GM12801 (cell line): ENCODE measurements around the gene DPP10.

ENCODE experiments used
- CTCF ChIP-seq: IDR thresholded peaks from one replicate; pipeline ENCODE4 v1.5.1; 2011; ENCODE audit warnings: control low read depth; ENCODE audit not compliant: insufficient read length; ENCODE audit errors: extremely low read depth

DPP10 gene

GRCh38 chr2:114550895-114551793 is 108.7 kb downstream of the DPP10 start:
- no peak for TF ChIP-seq CTCF

GRCh38 chr2:114553027-114553426 is 110.6 kb downstream of the DPP10 start:
- no peak for TF ChIP-seq CTCF

- TF ChIP-seq CTCF: no peak
Measured at GRCh38 chr2:114569166-114569565, 126.7 kb downstream of the DPP10 start.

GRCh38 chr2:114577657-114578056 is 135.2 kb downstream of the DPP10 start:
- no peak for TF ChIP-seq CTCF

GRCh38 chr2:114579542-114579941 is 137.1 kb downstream of the DPP10 start:
- no peak for TF ChIP-seq CTCF

GRCh38 chr2:114580691-114581090 is 138.2 kb downstream of the DPP10 start:
- no peak for TF ChIP-seq CTCF

GRCh38 chr2:114598329-114598728 is 155.9 kb downstream of the DPP10 start:
- TF ChIP-seq CTCF: no peak
